ENCODE data around the gene NET1.
"Not testable (repeated sequence)": the region's sequence is repeated elsewhere in the genome, so short reads cannot be mapped to it uniquely, and the experiment has no call there.

The NET1 gene

GRCh38 chr10:5373307-5373706, 39.0 kb upstream of the NET1 start:
- no peak for TF ChIP-seq EZH2 (IDR thresholded peaks at IDR 0.05)
- Histone ChIP-seq H3K9me3 (ENCODE audit: low read depth, low read length) (no peaks in the 10 kb centered on the region), H3K9ac (ENCODE audit: insufficient read length) (no peak overlapping the region), H3K4me3 (no peak overlapping the region), H3K36me3 (ENCODE audit: insufficient read depth, low read length) (no peaks in the 10 kb centered on the region), H3K27ac (no peak overlapping the region)
- no peak for DNase-seq (ENCODE audit: low read depth, low spot score)

GRCh38 chr10:5373891-5374611, 38.3 kb upstream of the NET1 start:
- no peak for DNase-seq (ENCODE audit: low read depth, low spot score)
- Histone ChIP-seq H3K4me3 (no peak overlapping the region), H3K9me3 (ENCODE audit: low read depth, low read length) (no peaks in the 10 kb centered on the region), H3K9ac (ENCODE audit: insufficient read length) (no peak overlapping the region), H3K27ac (no peak overlapping the region), H3K36me3 (ENCODE audit: insufficient read depth, low read length) (no peaks in the 10 kb centered on the region)
- no peak for TF ChIP-seq EZH2 (IDR thresholded peaks at IDR 0.05)
- TF ChIP-seq FOXP2 (optimal IDR thresholded peaks at IDR 0.05; ENCODE audit: control extremely low read depth, extremely low read length, insufficient read depth), result no peak
- no peak for TF ChIP-seq POLR2AphosphoS5 (IDR thresholded peaks at IDR 0.05; ENCODE audit: borderline replicate concordance, low read depth, low read length)

GRCh38 chr10:5376450-5376849, 35.9 kb upstream of the NET1 start:
- Histone ChIP-seq H3K9ac (ENCODE audit: insufficient read length) (no peak overlapping the region), H3K36me3 (ENCODE audit: insufficient read depth, low read length) (no peaks in the 10 kb centered on the region), H3K9me3 (ENCODE audit: low read depth, low read length) (no peaks in the 10 kb centered on the region), H3K4me3 (no peak overlapping the region), H3K27ac (no peak overlapping the region)
- DNase-seq (ENCODE audit: low read depth, low spot score), result no peak
- no peak for TF ChIP-seq POLR2AphosphoS5 (IDR thresholded peaks at IDR 0.05; ENCODE audit: borderline replicate concordance, low read depth, low read length)
- TF ChIP-seq EZH2 (IDR thresholded peaks at IDR 0.05), result no peak
- TF ChIP-seq FOXP2 (optimal IDR thresholded peaks at IDR 0.05; ENCODE audit: control extremely low read depth, extremely low read length, insufficient read depth), result no peak

GRCh38 chr10:5379202-5379601, 33.2 kb upstream of the NET1 start:
- H3K9me3 ChIP-seq (ENCODE audit: low read depth, low read length); H3K36me3 ChIP-seq (ENCODE audit: insufficient read depth, low read length); DNase-seq (ENCODE audit: low read depth, low spot score); H3K9ac ChIP-seq (ENCODE audit: insufficient read length); H3K27ac ChIP-seq; H3K4me3 ChIP-seq: not testable (repeated sequence)

GRCh38 chr10:5380395-5380794, 32.0 kb upstream of the NET1 start:
- not testable (repeated sequence) for DNase-seq (ENCODE audit: low read depth, low spot score); H3K27ac ChIP-seq; H3K36me3 ChIP-seq (ENCODE audit: insufficient read depth, low read length); H3K9ac ChIP-seq (ENCODE audit: insufficient read length); H3K9me3 ChIP-seq (ENCODE audit: low read depth, low read length); H3K4me3 ChIP-seq

- DNase-seq (ENCODE audit: low read depth, low spot score), result no peak
- H3K36me3 ChIP-seq (ENCODE audit: insufficient read depth, low read length), result no peaks in the 10 kb centered on the region
- H3K9ac ChIP-seq (ENCODE audit: insufficient read length), result no peak overlapping the region
- H3K9me3 ChIP-seq (ENCODE audit: low read depth, low read length), result no peaks in the 10 kb centered on the region
- no peak overlapping the region for H3K27ac ChIP-seq
- no peak for TF ChIP-seq EZH2 (IDR thresholded peaks at IDR 0.05)
- TF ChIP-seq POLR2AphosphoS5 (IDR thresholded peaks at IDR 0.05; ENCODE audit: borderline replicate concordance, low read depth, low read length), result no peak
- no peak for TF ChIP-seq FOXP2 (optimal IDR thresholded peaks at IDR 0.05; ENCODE audit: control extremely low read depth, extremely low read length, insufficient read depth)
- no peak overlapping the region for H3K4me3 ChIP-seq
These were observed 31.2 kb upstream of the NET1 start for GRCh38 chr10:5381187-5381586.

- TF ChIP-seq FOXP2 (optimal IDR thresholded peaks at IDR 0.05; ENCODE audit: control extremely low read depth, extremely low read length, insufficient read depth), result no peak
- TF ChIP-seq EZH2 (IDR thresholded peaks at IDR 0.05), result no peak
- no peak for TF ChIP-seq POLR2AphosphoS5 (IDR thresholded peaks at IDR 0.05; ENCODE audit: borderline replicate concordance, low read depth, low read length)
- Histone ChIP-seq H3K4me3 (no peak overlapping the region), H3K36me3 (ENCODE audit: insufficient read depth, low read length) (no peaks in the 10 kb centered on the region), H3K9ac (ENCODE audit: insufficient read length) (no peak overlapping the region), H3K9me3 (ENCODE audit: low read depth, low read length) (no peaks in the 10 kb centered on the region), H3K27ac (no peak overlapping the region)
- DNase-seq (ENCODE audit: low read depth, low spot score), result no peak
These were observed 27.1 kb upstream of the NET1 start for GRCh38 chr10:5385224-5385623.

GRCh38 chr10:5387169-5387568, 25.2 kb upstream of the NET1 start:
- no peaks in the 10 kb centered on the region for H3K9me3 ChIP-seq (ENCODE audit: low read depth, low read length)
- TF ChIP-seq FOXP2 (optimal IDR thresholded peaks at IDR 0.05; ENCODE audit: control extremely low read depth, extremely low read length, insufficient read depth) (no peak), POLR2AphosphoS5 (IDR thresholded peaks at IDR 0.05; ENCODE audit: borderline replicate concordance, low read depth, low read length) (no peak), EZH2 (IDR thresholded peaks at IDR 0.05) (no peak)
- H3K9ac ChIP-seq (ENCODE audit: insufficient read length), result no peak overlapping the region
- H3K36me3 ChIP-seq (ENCODE audit: insufficient read depth, low read length), result no peaks in the 10 kb centered on the region
- H3K27ac ChIP-seq, result no peak overlapping the region
- H3K4me3 ChIP-seq, result no peak overlapping the region
- DNase-seq (ENCODE audit: low read depth, low spot score), result no peak

- no peak for DNase-seq (ENCODE audit: low read depth, low spot score)
- Histone ChIP-seq H3K36me3 (ENCODE audit: insufficient read depth, low read length) (no peaks in the 10 kb centered on the region), H3K27ac (no peak overlapping the region), H3K4me3 (no peak overlapping the region), H3K9ac (ENCODE audit: insufficient read length) (no peak overlapping the region), H3K9me3 (ENCODE audit: low read depth, low read length) (no peaks in the 10 kb centered on the region)
- TF ChIP-seq EZH2 (IDR thresholded peaks at IDR 0.05) (no peak), FOXP2 (optimal IDR thresholded peaks at IDR 0.05; ENCODE audit: control extremely low read depth, extremely low read length, insufficient read depth) (no peak), POLR2AphosphoS5 (IDR thresholded peaks at IDR 0.05; ENCODE audit: borderline replicate concordance, low read depth, low read length) (no peak)
These were observed 21.7 kb upstream of the NET1 start for GRCh38 chr10:5390607-5391205.
